HG03025 (cell line): ENCODE results near the gene SPAG8.
A peak's percentile ranks its signal among the peaks of the same experiment; 100 is the strongest.

ENCODE experiments used
- ATAC-seq: cut with Tn5 transposase; IDR thresholded peaks from one replicate; pipeline ENCODE4 v1.9.1; 2021; ENCODE audit warnings: mild to moderate bottlenecking, moderate library complexity; ENCODE audit not compliant: unreplicated experiment, low FRiP score

Gene SPAG8

DNA sequence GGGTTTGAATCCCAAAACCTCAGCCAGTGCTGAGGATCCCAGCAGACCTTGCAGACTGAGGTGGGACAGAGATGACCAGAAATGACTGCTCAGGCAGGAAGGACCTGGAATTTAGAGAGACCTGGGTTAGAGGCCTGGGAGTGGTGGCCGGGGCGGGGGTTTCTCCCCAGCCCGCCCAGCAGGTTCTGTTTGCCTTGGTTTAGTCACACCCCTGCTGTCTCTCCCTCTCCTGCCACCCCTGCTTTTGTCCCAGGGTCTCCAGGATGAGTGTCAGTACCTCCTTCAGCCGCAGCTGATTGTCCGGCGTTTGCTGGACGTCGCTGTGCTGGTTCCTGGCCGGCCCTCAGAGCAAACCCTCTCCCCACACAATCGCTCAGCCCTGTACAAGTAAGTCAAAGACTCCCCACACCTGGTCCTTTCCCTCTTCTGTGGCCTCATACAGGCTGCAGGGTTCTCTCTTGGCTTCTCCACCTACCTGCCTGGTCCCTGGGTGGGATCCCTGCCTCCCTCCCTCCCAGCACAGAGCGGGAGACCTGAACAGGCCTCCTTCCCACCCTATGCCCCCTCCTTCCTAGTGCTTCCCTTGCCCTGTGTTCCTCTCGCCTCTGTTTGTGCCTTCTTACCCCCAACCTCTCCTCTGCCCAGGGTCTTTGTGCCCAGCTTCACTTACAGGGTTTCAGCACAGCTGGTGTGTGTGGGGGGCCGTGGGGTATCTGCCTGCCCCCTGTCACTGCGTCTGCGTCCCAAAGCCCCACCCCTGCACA, 29.0 kb upstream of the SPAG8 start:
- ATAC-seq, result no peak

DNA sequence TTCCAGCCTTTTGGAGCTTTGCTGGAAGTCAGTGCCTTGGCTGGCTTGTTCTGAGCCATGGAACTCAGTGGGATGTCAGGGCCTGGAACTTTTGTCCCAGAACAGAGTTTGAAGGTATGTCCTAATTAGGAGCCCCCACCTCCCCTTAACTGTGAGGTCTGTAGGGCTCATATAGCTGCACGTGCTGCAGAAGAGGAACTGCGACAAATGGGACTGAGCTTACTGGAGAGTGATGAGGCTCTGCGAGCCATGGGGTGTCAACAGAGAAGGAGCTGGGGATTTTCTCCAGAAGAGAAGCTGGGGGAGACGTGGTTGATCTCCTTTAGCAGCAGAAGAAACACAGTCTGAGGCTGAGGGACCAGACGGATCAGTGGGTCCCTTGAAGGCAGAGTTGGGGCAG, 27.9 kb upstream of the SPAG8 start:
- no peak for ATAC-seq

DNA sequence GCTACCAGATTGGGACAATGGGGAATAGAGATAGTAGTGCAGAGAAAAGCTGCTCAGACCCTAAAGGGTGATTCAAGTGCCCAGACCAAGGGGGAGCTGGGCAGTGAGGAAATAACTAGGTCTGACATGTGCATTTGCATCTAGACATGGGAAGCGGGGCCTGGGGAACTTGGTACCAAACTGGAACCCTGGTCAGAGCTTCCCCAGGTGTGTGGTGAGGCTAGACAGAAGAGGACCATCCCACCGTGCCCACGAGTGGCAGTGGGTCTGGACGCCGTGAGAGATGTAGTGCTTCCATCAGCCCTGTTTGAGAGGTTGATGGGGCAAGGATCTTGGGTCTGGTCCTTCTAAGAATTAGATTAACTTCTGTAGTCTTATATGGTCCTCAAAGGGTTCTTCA, 24.5 kb upstream of the SPAG8 start:
- ATAC-seq, result no peak

DNA sequence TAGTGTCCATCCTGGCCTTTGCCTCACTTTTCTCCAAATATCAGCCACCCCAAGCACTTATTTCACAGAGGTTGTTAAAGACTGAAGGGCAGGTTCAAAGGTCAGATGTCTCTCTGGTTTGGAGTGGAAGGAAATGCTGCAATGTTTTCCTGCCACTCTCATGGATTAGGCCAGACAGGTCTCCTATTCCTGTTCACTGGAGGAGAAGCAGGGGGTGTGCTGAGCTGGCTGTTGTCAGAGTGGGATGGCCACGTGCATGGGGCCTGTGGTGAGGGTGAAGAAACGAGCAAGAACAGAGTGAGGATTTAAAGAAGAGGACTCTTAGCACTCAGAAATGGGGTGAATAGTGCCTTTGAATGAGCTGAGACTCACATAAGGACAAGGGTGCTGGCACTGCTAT, 23.7 kb upstream of the SPAG8 start:
- no peak for ATAC-seq

DNA sequence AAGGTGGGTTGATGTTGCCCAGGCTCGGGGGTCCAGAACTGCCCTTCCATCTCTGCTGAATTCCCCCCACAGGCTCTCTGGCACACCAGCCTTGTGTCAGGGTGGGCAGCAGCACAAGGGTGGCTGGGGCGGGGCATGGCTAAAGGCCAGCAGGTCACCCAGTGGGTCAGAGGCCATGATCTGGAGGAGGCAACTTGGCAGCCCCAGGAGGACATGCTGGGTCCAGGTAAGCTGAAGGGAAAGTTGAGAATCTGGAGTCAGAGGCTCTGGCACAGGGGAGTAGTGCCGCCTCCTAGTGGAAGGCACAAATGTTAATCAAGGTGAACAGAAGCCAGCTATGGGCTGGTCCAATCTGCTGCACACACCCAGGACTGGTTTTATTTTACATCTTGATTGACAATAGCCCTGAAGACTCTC, 23.2 kb upstream of the SPAG8 start:
- no peak for ATAC-seq

DNA sequence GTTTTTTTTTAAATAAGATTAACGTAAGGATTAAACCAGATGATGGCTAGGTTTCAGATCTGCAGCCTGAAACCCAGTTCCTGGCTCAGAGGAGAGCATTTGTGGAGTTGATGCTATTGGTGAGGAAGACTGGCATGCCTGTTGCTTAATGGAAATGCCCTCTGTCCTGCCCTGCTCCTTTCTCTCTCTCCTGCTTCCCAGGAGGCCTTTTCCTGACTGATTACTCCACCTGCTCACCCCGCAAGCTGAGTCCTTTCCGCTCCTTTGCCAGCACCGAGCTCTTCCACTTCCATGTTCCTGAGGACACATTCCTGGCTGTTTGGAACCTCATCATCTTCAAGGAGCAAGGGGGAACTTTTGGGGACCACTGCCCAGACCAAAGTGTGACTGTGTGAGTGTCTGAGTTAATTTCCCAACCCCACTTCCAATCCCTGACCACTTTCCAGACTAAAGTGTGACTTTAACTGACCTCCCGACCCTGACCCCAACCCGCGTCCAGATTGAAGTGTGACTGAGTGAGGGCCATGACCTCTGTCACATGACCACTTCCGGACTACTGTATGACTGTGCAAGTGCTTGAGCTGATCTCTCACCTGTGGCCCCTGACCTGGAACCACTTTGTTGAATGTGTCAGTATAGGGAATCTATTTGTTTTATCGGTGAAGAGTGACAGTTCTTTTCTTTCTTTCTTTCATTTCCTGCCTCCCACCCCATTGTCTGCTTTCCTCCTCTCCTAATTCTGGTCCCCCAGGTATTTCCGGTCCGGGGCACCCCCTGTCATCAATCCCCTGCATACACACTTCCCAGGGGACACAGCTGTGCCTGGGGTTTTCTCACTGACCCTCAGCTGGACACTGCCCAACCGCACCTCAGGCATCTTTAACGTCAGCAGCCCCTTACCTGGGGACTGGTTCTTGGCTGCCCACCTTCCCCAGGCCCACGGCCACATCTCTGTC, 22.5 kb upstream of the SPAG8 start:
- no peak for ATAC-seq

DNA sequence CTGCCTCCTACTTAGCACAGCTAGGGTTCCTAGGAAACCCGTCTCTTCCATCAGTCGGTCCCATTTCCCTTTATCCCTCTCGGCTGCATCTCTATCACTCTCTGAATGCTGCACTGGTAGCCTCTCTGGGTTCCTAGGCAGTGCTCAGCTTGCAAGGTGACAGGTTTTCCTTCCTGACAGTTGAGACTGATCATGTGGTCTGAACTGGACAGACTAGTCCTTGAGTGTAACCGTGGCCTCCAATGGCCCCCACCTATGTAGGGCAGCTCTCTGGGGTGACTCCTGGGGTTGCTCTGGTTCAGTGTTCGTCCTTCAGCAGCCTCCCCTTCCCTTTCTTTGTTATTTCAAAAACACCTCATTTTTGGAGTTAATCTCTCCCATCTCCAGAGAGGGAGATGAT, 20.8 kb upstream of the SPAG8 start:
- ATAC-seq, result no peak

DNA sequence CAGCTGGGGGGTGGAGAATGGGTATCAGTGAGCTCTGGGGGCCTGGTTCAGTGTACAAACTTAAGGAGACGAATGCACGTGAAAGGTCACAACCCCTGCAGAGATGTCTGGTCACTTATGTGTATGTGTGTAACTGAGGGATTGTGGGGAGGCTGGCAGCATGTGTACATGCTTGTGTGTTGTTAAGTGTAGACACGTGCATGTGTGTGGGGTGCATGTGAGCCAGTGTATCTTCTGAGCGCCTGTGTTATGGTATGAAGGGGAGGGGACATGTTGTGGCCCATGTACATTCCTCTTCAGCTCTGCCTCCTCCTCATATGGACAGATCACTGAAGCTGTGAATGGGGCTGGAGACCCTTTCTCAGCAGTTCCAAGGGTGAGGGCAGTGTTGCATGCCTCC, 19.0 kb upstream of the SPAG8 start:
- no peak for ATAC-seq

DNA sequence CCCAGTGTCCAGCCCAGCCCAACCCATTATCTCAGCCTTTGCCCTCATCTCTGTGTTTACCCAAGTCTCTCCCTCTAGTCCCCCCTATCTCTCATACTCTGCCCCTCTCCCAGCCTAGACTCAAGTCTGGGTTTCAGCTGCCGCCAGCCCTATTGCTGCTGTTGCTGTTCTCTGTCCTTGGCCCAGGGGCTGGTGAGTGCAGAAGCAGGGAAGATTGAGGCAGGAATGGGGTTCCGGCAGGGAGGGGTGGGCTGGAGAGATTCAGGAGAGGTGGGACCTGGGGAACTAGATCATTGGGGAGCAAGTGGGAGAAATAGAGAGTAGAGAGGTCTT, 17.7 kb upstream of the SPAG8 start:
- no peak for ATAC-seq

DNA sequence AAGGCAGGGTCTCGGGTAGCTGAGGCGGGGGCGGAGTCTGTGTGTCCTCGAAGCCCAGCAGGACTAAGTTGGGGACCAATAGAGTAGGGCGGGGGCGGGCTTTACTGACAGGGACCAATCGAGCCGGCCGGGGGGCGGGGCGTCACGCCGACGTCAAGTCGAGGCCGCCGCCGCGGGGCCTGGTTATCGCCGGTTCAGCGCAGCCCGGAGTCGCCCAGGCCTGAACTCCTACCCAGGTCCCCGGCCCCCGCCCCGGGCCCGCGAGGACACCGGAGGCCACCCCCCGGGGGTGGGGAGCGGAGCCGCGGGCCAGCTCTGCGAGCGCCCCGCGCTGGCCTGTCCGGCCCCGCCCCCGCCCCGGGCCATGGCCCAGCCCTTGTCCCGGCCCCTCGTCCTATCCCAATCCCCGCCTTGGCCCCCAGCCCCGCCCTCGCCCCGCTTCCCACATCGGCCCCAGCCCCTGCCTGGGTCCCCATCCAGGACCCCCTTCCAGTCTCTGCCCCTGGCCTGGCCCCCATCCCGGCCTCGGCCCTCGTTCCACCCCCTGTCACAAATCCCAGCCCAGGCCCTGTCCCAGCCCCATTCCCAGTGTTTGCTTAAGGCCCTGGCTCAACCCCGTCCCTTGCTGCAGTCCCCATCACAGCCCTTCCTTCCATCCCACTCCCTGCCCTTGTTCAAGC, 17.2 kb upstream of the SPAG8 start, which contains the start of gene TMEM8B:
TSS of gene TMEM8B (plus strand) at position 145 of the 680 bp plus-strand sequence. CDS start at position 365, 220 bp downstream.
- ATAC-seq, result peak; percentile 63

DNA sequence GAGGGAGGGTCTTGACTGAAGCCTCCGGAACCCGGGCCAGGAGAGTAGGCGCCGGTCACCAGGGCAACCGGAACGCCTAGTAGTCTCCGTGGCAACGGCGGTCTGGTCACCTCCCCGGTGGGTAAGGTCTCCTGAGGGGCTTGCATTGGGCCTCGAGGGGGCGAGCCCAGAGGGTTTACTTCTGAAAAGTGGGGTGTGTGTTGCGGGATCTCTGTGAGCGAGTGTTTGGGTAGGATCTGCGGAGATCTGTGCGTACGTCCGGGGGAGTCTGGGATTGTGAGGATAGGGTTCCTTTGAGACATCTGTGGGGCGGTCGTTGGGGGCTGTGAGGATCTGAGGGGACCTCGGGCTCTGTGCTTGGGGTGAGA, 16.6 kb upstream of the SPAG8 start, which contains the start of gene FAM221B:
TSS of gene FAM221B (minus strand) at position 17 of the 368 bp plus-strand sequence. CDS start 2,571 bp downstream, outside the sequence.
- ATAC-seq, result no peak

DNA sequence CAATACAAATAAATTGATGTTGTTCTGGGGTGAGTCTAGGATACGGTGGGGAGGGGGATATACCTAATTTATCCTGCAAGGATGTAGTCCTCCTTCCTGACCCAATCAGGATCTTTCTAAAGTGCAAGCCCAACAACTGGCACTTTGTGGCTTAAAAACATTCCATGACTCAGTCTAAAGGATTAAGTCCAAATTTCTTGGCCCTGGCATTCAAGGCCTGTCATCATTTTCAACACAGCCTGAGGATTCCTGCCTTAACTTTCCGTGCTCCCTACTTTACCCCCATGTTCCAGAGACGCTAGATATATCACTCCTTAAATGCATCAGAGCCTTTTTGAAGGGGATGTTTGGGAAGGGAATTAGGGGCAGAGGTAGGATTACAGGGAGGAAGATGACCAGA, 15.4 kb upstream of the SPAG8 start:
- ATAC-seq, result no peak

DNA sequence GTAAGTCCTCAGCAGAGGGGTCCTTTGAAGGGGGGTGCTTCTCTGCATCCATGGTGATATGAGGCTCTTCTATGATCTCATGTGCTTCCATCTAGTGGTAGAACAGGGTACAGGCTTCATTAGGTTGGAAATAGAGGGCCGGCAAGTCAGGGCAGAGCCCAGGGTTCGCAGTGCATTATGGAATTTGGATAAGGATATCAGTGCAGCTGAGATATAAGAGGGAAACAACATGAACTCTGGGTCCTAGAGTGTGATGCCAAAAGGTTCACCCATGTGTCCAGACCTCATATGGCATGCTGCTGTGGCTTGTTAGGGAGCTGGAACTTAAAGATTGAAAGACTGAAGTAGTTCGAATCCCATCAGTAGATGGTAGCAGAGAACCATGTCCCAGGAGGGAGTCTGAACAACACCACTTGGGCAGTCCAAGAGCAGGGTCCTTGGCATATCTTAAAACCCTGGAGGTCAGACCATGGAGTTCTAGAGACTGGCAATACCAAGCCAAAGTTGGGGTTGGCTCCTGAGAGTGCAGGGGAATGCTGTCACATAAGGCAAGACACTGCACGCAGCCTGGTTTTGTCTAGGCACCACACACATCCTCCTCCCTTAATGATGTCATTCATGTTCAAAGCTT, 14.1 kb upstream of the SPAG8 start:
- ATAC-seq, result no peak

DNA sequence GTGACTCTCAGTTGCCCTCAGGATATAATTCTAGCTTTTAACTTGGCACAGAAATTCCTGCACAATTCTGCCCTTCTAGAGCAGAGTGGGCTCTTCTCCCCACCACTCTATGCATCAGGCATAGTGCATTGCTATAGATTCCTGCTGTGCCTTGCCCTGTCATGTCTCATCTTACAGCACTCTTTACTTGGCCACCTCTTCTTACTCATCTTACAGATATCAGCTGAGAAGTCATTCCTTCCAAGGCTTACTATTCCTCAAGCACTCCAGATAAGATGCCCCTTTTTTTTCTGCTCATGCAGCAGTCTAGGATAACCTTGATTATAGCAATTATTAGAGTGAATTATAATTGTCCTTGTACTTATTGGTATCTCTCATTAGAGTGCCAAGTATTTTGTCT, 10.9 kb upstream of the SPAG8 start:
- ATAC-seq, result no peak

DNA sequence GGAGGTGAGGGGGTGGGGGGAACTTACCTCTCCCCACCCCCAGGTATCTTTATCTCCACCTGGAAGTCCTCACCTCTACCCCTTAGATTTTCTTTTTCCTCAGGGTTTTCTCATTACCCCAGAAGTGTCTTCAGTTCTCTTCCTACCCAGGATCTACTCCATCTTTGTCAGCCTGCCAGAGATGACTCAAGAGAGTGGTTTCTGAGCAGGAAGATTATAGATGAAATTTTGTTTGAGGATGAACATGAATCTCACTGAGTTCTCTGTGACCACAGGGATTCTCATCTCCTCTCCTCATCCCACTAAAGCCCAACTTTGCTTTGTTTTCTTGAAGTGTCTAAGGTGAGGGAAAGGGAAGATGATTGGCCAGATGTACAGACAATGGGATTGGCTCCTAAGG, 8.0 kb upstream of the SPAG8 start:
- ATAC-seq, result no peak

DNA sequence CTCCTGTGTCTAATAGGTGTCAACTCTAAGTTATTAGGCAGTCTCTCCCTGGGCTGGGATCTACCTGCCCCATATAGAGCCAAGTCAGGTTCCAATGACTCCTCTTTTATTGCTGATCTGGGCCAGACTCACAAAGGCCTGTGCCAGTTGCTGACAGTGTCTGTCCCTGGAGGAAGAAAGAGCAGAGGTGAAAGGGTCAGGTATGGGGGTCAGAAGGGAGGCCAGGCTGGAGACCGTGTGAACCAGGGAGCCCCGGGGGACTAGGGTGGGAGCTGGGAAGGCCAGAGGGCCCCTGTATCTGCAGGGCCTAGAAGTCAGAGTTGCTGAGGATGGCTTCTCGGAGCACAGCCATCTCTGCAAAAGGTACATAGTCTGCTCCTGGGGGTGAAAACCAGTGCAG, 6.3 kb upstream of the SPAG8 start:
- no peak for ATAC-seq

DNA sequence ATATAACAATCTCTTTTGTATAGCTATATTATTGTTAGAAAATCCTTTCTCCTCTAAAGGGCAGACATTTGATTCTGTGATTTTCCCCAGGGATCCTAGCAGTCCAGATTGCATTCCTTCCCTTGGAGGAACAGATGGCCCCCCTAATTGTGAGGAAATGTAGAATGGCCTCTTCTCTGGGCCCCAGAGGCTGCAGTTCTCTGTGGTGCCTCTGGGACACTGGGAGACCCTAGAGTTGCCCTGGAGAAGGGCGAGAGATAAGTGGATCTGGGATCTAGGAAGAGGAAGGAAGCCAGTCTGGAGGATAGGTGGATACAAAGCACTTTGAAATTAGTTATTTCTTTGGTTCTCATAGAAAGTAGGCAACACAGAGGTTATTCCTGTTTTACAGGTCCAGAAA, 4.6 kb upstream of the SPAG8 start:
- no peak for ATAC-seq

DNA sequence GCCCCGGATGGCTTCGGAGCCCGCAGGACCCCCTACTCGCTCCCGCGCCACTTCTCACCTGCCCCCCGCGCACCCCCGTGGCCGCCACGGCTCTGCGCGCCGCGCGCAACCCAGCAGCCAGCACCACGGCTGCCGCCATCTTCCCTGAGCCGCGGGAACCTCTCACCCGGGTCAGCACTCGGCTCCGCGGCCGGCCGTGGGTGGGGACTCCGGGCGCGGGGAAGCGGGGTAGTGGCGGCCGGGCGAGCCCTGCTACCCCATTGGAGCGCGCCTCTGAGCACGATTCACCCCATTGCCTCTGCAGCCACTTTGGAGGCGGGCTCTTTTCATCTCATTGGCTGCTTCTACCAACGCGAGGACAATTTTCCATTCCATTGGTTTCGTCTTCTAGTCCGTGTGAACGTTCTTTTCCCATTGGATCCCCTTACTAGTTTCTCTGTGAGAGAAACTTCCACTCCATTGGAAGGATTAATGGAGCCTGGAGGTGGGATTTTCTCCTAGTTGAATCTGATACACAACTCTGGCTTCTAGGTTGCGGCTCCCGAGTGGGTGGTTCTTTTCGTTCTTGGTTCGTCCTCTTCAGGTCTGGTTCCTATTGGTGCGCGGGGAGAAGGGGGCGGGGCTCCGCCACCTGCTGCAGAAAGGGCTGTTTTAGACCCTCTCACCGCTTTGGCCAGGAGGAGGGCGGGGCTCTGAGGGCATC, 2.9 kb upstream of the SPAG8 start, which contains the start of gene HINT2:
TSS of gene HINT2 (minus strand) at position 202 of the 703 bp plus-strand sequence. CDS start at position 139, 63 bp downstream.
- peak; percentile 81 for ATAC-seq

DNA sequence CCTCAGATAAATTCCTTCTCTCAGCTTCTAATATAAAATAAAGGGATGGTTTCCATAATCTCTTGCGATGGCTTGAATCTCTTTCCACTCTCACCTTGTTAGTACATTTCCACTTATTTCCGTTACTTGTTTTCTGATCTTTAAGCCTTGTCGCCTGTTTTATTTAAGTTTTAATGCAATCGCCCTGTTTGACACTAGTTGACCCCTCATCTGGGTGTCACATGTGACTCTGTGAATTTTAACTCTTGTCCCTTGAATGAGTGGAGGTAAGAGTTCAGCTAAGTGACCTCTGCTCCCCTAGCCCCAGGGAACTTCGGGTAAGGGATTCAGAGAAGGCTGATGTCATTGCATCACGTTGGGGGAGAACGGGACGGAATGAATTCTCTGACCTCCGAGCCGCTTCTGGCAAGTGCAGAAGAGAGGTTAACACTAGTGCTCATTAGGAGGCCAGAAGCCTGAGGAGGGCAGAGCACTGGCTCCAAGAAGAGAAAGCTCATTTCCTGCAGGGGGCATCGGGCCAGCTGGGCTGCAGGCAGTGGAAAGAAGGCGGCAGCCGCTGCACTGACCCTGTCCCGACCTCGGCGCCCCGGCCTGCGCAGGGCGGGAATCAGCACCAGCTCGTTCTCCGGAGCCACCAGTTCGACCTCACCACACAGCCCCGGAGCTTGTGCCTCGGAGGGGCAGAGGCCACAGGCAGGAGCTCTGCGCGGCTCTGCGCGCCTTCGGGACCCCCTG, 2.2 kb upstream of the SPAG8 start:
- ATAC-seq, result peak; percentile 9
